Superior temporal gyrus (tissue), 1 donor: ENCODE measurements around the gene NSMCE3.

Experiments
- DNase-seq: peaks from one replicate; pipeline ENCODE4 v3.0.0-alpha.2; 2016; ENCODE audit errors: extremely low spot score

The NSMCE3 gene

DNA sequence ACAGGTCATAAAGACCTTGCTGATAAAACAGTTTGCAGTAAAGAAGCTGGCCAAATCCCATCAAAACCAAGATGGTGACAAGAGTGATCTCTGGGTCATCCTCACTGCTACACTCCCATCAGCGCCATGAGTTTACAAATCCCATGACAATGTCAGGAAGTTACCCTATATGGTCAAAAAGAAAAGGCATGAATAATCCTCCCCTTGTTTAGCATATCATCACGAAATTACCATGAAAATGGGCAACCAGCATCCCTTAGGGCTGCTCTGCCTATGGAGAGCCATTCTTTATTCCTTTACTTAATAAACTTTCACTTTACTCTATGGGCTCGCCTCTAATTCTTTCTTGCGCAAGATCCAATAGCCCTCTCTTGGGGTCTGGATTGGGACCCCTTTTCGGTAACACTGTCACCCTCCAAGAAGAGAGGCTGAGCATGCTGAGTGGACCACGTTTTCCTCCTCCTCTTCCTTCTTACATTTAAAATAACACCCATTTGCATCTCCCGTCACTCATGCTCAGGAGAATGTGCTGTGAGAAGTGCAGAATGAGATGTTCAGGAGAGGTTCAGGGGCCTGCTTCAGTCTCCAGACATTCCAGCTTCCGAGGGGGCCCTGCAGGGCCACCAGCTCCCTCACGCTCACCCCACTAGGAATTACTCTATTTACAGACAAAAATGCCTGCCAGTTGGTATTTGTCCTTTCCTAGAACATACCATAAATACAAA lies 47.3 kb downstream of the NSMCE3 start:
- no peak for DNase-seq

DNA sequence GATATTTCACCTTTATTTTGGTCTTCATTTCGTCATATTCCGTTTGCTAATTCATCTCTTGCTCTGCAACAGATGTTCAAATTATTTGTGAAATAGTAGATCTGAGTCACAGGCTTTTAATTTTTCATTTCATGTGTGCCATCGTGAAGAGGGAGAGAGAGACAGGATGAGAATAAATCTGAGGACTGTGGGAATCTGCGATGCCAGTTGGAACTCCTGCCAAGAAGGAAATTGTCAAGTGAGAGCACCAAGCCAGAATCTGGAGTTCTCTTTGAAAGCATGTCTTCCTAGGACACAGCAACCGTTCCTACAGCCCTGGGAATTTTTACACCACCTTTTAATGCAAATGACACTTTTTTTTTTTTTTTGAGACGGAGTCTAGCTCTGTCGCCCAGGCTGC lies 48.8 kb downstream of the NSMCE3 start:
- DNase-seq, result peak; percentile 63

DNA sequence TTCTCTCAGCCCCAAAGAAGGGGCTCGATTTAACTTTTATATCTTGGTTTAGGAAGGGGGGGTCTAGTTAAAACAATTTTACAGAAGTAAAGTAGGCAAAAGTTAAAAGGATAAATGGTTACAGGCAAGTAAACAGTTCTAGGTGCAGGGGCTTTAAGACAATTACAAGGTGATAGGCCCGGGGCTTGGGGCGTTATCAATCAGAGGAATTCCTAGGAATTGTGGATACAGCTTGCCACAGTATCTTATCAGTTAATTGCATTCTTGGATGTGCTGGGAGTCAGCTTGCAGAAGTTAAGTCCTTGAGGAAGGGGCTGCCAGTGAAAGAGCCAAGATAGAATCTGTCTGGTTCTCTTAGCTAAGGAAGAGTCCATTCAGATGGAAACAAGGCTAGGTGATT lies 52.7 kb downstream of the NSMCE3 start:
- DNase-seq, result no peak
